Activated B cell treated with CpG ODN at 0.5 μM for 24 hours (primary cell): Measurements from ENCODE around the gene SPRED1. TPM values are rescaled to one million over a fixed set of nuclear protein-coding genes. Genes with fewer than 3 reads are reported as not detected.

ENCODE experiments used
- ATAC-seq: fragments of 200-7000 bp; cut with Tn5 transposase; one replicate; pipeline ENCODE4 v1.10.0; 2021; ENCODE audit warnings: low read depth, mild to moderate bottlenecking, moderate library complexity
- CTCF ChIA-PET: fragments of 350-600 bp; sonication (Branson Sonifier 250); formaldehyde crosslinking; loops from one replicate; lab custom pipeline; 2021; ENCODE audit warnings: antibody characterized with exemption; lab: Charles Lee
- POLR2A ChIA-PET: fragments of 350-600 bp; sonication (Branson Sonifier 250); formaldehyde crosslinking; loops from one replicate; lab custom pipeline; 2021; ENCODE audit warnings: antibody characterized with exemption; lab: Charles Lee
- DNase-seq: peaks from one replicate; pipeline ENCODE4 v3.0.0; 2022
- H3K27ac Mint-ChIP-seq: one replicate; pipeline ENCODE4 v1.8.0; 2020; ENCODE audit warnings: mixed read lengths
- H3K27me3 Mint-ChIP-seq: one replicate; pipeline ENCODE4 v1.8.0; 2021; ENCODE audit warnings: mixed read lengths
- H3K36me3 Mint-ChIP-seq: one replicate; pipeline ENCODE4 v1.8.0; 2021; ENCODE audit warnings: low read depth, mixed read lengths
- H3K4me1 Mint-ChIP-seq: one replicate; pipeline ENCODE4 v1.8.0; 2021; ENCODE audit warnings: mixed read lengths
- H3K4me3 Mint-ChIP-seq: one replicate; pipeline ENCODE4 v1.8.0; 2020; ENCODE audit warnings: mild to moderate bottlenecking, mixed read lengths
- H3K9me3 Mint-ChIP-seq: one replicate; pipeline ENCODE4 v1.8.0; 2020; ENCODE audit warnings: mixed read lengths
- CTCF ChIP-seq: fragments of 200-600 bp; IDR thresholded peaks from one replicate; pipeline ENCODE4 v1.8.0; 2022; ENCODE audit warnings: antibody characterized with exemption, mild to moderate bottlenecking
- intact Hi-C: fragments of 100-400 bp; cut with micrococcal nuclease; formaldehyde crosslinking; loops from one replicate; pipeline ENCODE4 v1.15.1; 2024
- total RNA-seq: library from RNA; stranded (reverse); gene quantifications from 2 replicates; pipeline ENCODE4 v1.2.3, GENCODE V29; 2022

The SPRED1 gene
- total RNA-seq, 1 donor from 2014 or later: 1.4 TPM

GRCh38 chr15:38323895-38324294 is 71.3 kb downstream of the SPRED1 start:
- ChIA-PET POLR2A (no interaction called here), CTCF (no interaction called here)
- no peak for TF ChIP-seq CTCF
- H3K4me3 Mint-ChIP-seq: no peak overlapping the region
- DNase-seq (no peak), ATAC-seq (no peak)
- H3K4me1 Mint-ChIP-seq: no peaks in the 10 kb centered on the region
- H3K9me3 Mint-ChIP-seq: no peaks in the 10 kb centered on the region
- H3K27me3 Mint-ChIP-seq: no peaks in the 10 kb centered on the region
- H3K36me3 Mint-ChIP-seq: no peaks in the 10 kb centered on the region
- no peak overlapping the region for H3K27ac Mint-ChIP-seq
- intact Hi-C loops: no loop called here

GRCh38 chr15:38324939-38325647 is 72.5 kb downstream of the SPRED1 start:
- ATAC-seq (no peak), DNase-seq (no peak)
- Mint-ChIP-seq H3K36me3 (no peaks in the 10 kb centered on the region), H3K27ac (no peak overlapping the region), H3K4me3 (no peak overlapping the region), H3K27me3 (no peaks in the 10 kb centered on the region), H3K4me1 (no peaks in the 10 kb centered on the region), H3K9me3 (no peaks in the 10 kb centered on the region)
- intact Hi-C loops: no loop called here
- CTCF ChIA-PET: no interaction called here
- POLR2A ChIA-PET: no interaction called here
- no peak for TF ChIP-seq CTCF

- ChIA-PET CTCF (no interaction called here), POLR2A (no interaction called here)
- ATAC-seq: no peak
- H3K27ac Mint-ChIP-seq: no peak overlapping the region
- no peaks in the 10 kb centered on the region for H3K4me1 Mint-ChIP-seq
- TF ChIP-seq CTCF: no peak
- no peaks in the 10 kb centered on the region for H3K36me3 Mint-ChIP-seq
- DNase-seq: no peak
- no peaks in the 10 kb centered on the region for H3K27me3 Mint-ChIP-seq
- no peaks in the 10 kb centered on the region for H3K9me3 Mint-ChIP-seq
- H3K4me3 Mint-ChIP-seq: no peak overlapping the region
- intact Hi-C loops: no loop called here
Measured at GRCh38 chr15:38325648-38325990, 73.0 kb downstream of the SPRED1 start.

- Mint-ChIP-seq H3K4me3 (no peak overlapping the region), H3K36me3 (no peaks in the 10 kb centered on the region), H3K27ac (no peak overlapping the region), H3K9me3 (no peaks in the 10 kb centered on the region), H3K27me3 (no peaks in the 10 kb centered on the region), H3K4me1 (no peaks in the 10 kb centered on the region)
- intact Hi-C loops: no loop called here
- POLR2A ChIA-PET: no interaction called here
- ATAC-seq (no peak), DNase-seq (no peak)
- no peak for TF ChIP-seq CTCF
- CTCF ChIA-PET: no interaction called here
Measured at GRCh38 chr15:38332711-38333110, 80.1 kb downstream of the SPRED1 start.

GRCh38 chr15:38335116-38335515 is 82.5 kb downstream of the SPRED1 start:
- H3K36me3 Mint-ChIP-seq: no peaks in the 10 kb centered on the region
- no peak for ATAC-seq
- CTCF ChIA-PET: no interaction called here

More at GRCh38 chr15:38335116-38335515, 82.5 kb downstream of the SPRED1 start:
- intact Hi-C loops: no loop called here
- no peak for TF ChIP-seq CTCF
- H3K27me3 Mint-ChIP-seq: no peaks in the 10 kb centered on the region
- H3K9me3 Mint-ChIP-seq: no peaks in the 10 kb centered on the region
- no peak for DNase-seq
- no peak overlapping the region for H3K4me3 Mint-ChIP-seq
- POLR2A ChIA-PET: no interaction called here
- no peaks in the 10 kb centered on the region for H3K4me1 Mint-ChIP-seq
- no peak overlapping the region for H3K27ac Mint-ChIP-seq
